NCI-H2227 (cell line): Measurements from ENCODE around the gene BICRA.
"Not testable (repeated sequence)": the region's sequence is repeated elsewhere in the genome, so short reads cannot be mapped to it uniquely, and the experiment has no call there.

Experiments used
- DNase-seq: peaks from one replicate; lab custom pipeline; 2025; ENCODE audit not compliant: unreplicated experiment; lab: John Stamatoyannopoulos, UW

Gene BICRA

GRCh38 chr19:47742634-47743033, 133.7 kb downstream of the BICRA start:
- no peak for DNase-seq

DNA sequence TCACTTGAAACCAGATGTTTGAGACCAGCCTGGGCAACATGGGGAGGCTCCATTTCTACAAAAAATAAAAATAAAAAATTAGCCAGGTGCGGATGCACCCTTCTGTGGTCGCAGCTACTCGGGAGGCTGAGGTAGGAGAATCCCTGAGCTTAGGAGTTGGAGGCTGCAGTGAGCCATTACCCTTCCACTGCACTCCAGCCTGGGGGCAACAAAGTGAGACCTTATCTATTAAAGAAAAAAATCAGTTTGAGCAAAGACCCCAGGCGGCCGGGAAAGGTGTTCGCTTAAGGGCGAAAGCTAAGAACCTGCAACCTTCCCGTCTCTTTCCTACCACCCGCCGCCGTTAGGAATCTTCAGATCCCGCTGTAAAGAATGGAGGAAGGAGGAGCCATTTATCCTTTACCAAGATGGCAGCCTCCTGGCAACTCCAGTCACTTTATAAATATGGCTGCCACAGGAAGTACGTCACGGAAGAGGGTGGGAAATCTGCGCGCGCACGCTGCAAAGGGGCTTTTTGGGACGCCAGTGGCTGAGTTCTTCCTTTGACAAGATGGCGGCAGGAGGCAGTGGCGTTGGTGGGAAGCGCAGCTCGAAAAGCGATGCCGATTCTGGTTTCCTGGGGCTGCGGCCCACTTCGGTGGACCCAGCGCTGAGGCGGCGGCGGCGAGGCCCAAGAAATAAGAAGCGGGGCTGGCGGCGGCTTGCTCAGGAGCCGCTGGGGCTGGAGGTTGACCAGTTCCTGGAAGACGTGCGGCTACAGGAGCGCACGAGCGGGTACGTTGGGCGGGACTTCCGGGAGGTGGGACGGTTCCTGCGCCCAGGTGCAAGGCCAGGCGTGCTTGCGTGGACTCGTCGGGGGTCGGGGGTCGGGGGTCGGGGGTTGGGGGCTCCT, 136.3 kb downstream of the BICRA start, which contains the start of gene NOP53:
NOP53 (plus strand) TSS at position 537 of the 892 bp plus-strand sequence; CDS start at position 551, 14 bp downstream.
- DNase-seq = peak; percentile 94

- DNase-seq = not testable (repeated sequence)
Observed at GRCh38 chr19:47746129-47746528, 137.2 kb downstream of the BICRA start.

DNA sequence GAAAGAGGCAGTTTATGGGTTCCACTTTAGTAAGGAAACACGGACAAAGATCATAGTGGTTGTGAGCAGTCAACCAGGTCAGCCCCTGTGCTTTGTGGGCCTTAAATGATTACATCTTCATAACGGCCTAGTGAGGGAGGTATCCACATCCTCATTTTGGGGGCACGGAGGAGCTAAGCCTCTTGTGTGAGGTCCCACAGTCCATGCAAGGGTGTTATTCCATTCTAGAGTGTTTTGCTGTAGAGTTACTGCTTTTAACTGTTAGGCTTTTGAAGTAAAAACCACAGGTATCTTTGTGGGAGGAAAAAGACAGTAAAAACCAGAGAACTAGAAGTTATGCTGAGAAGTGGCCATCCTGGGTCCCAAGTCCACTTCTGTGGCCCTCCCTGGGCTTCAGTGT, 140.4 kb downstream of the BICRA start:
- no peak for DNase-seq

DNA sequence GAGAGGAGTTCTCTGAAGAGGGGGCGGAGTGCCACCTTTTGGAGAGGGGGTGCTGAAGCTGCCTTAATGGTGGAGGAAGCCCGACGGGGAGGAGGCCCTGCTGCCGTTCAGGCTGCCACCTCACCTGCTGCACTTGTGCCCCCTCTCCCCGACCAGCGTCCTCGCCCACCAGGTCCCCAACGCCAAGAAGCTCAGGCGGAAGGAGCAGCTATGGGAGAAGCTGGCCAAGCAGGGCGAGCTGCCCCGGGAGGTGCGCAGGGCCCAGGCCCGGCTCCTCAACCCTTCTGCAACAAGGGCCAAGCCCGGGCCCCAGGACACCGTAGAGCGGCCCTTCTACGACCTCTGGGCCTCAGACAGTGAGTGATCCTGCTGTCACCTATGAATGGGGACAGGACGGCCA, 141.8 kb downstream of the BICRA start:
- no peak for DNase-seq

- no peak for DNase-seq
Observed at GRCh38 chr19:47752440-47753211, 143.7 kb downstream of the BICRA start.
